Motor neuron (in vitro differentiated cells): ENCODE data around the gene ABHD17C. TPM values are rescaled to one million over a fixed set of nuclear protein-coding genes. Genes with fewer than 3 reads are reported as not detected.

ENCODE experiments used
- ATAC-seq, 8 experiments: fragments of 200-7000 bp; cut with Tn5 transposase; replicated peaks in 6 of 8; 2 replicates each; pipeline ENCODE4 v1.8.0; 2021; ENCODE audit warnings: mild to moderate bottlenecking in 8 of 8, moderate library complexity in 8 of 8
- H3K27ac ChIP-seq, 2 donors: fragments of 250-450 bp; sonication (Bioruptor Pico); 2 replicates each; pipeline ENCODE4 v1.9.0; 2021; ENCODE audit warnings: antibody characterized with exemption in 2 of 2, mild to moderate bottlenecking in 2 of 2, moderate library complexity in 1 of 2
- H3K4me1 ChIP-seq, 2 donors: fragments of 250-450 bp; sonication (Bioruptor Pico); replicated peaks in 1 of 2; 2 replicates each; pipeline ENCODE4 v1.6.1; 2021; ENCODE audit warnings: antibody characterized with exemption in 2 of 2, mild to moderate bottlenecking in 2 of 2, moderate library complexity in 1 of 2
- H3K4me3 ChIP-seq, 5 donors: fragments of 250-450 bp; sonication (Bioruptor Pico); 2 replicates each; pipeline ENCODE4 v1.9.0; 2021; ENCODE audit warnings: antibody characterized with exemption in 5 of 5, mild to moderate bottlenecking in 5 of 5, moderate library complexity in 4 of 5
- WGBS, 10 experiments: fragments of 450-650 bp; shearing (Covaris generic); methylation state at CpG; one replicate each; pipeline ENCODE4 v1.0.0; 2022; 5-methylcytosine and 5-hydroxymethylcytosine counted together
- in situ Hi-C, 9 experiments: fragments of 400-800 bp; cut with MboI; loops; one replicate each; pipeline ENCODE4 v1.15.0; 2021; ENCODE audit warnings: low sequenced_read_pairs in 9 of 9, low pct_unique_long_range_greater_than_20kb in 2 of 9; ENCODE audit not compliant: unreplicated experiment in 9 of 9
- total RNA-seq, 8 experiments: library from RNA; unstranded; fragments of 300-600 nt; gene quantifications; 2 replicates each; pipeline versions ENCODE4 v1.2.3 to v1.2.4, GENCODE V29; 2022

The ABHD17C gene
- total RNA-seq, 8 experiments from 2014 or later: 6.8 to 19.7 (median 9.0) TPM

DNA sequence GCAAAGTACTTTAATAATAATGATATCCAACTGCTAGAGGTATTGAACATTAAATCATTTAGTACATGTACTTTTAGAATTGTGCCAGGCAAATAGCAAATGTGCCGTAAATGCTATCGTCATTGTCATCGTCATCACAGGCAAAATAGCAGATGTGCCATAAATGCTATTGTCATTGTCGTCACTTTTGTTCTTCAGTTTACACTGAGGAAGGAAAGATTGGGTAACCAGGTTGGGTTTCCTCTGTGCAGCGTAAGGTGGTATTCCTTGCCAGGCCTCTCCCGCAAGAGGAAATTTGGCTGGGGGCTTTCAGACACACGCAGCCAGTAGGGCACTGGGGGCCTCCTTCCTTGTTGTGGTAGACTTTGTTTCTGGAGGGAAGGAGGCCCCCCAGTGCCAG is 26.4 kb downstream of the ABHD17C start:
- ATAC-seq: no peak
- WGBS, 10 experiments: 85 to 100% (median 96%) methylated on average over 1 to 6 of the region's 7 CpGs; no CpG with 5 or more reads in 1 of the 10 experiments
- peaks cover 0 to 4% of the 10 kb centered on the region in 2 donors for H3K4me1 ChIP-seq
- in situ Hi-C loops: no loop called here
- no peak overlapping the region for H3K4me3 ChIP-seq
- no peak overlapping the region for H3K27ac ChIP-seq

DNA sequence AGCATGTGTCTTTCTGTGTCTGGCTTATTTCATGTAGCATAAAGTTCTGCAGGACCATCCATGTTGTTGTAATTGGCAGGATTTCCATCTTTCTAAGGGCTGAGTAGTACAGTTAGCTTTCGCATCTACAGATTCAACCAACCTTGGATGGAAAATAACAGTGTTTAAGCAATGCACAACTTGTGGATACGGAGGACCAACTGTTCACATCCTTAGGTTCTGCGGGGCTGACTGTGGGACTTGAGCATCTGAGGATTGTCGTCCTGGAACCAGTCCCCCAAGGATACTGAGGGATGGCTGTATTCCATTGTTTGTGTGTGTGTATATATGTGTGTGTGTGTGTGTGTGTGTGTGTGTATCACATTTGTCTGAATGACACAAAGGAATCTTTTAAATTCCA is 27.7 kb downstream of the ABHD17C start:
- whole genome bisulfite sequencing, 10 experiments: 93 to 100% (median 100%) methylated on average over 1 to 3 of the region's 4 CpGs; no CpG with 5 or more reads in 3 of the 10 experiments
- no peak for ATAC-seq
- Histone ChIP-seq H3K4me1 (peaks cover 0 to 4% of the 10 kb centered on the region in 2 donors), H3K4me3 (no peak overlapping the region), H3K27ac (no peak overlapping the region)
- in situ Hi-C loops: no loop called here

DNA sequence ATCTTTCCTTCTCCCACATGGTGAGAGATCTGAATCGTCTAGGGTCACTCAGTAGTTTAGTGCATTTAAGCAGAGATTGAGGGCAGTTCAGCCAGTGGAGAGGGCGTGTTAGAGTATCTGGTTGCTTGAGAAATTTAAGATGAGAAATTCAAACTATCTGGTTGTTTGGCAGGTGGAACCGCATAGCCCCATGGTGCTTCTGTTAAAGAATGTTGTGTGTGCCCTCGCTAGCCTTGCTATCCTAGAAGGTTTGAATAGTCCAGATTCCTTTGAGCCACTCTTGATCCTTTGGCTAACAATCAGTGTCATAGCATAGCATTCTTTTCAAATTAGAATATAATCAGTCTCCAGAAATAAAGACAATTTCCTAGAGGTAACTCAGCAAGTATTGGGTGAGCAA is 32.1 kb downstream of the ABHD17C start:
- 76 to 100% (median 95%) methylated on average over 1 to 4 of the region's 4 CpGs; no CpG with 5 or more reads in 3 of the 10 experiments for WGBS, 10 experiments
- in situ Hi-C loops: no loop called here
- Histone ChIP-seq H3K4me3 (no peak overlapping the region), H3K27ac (no peak overlapping the region), H3K4me1 (peaks cover 4 to 8% of the 10 kb centered on the region in 2 donors)
- ATAC-seq: peak in 2 of 8 experiments; percentile 20 to 70

- WGBS, 10 experiments: 79 to 100% (median 100%) methylated on average over 1 to 3 of the region's 5 CpGs; no CpG with 5 or more reads in 3 of the 10 experiments
- in situ Hi-C loops: no loop called here
- H3K4me3 ChIP-seq: no peak overlapping the region
- ATAC-seq: no peak
- H3K27ac ChIP-seq: no peak overlapping the region
- peaks cover 4 to 8% of the 10 kb centered on the region in 2 donors for H3K4me1 ChIP-seq
Observed at GRCh38 chr15:80727596-80727995, 32.5 kb downstream of the ABHD17C start.

- ATAC-seq: peak in 1 of 8 experiments; percentile 48
- 40 to 95% (median 80%) methylated on average over 1 to 7 of the region's 7 CpGs; no CpG with 5 or more reads in 2 of the 10 experiments for WGBS, 10 experiments
- Histone ChIP-seq H3K27ac (no peak overlapping the region), H3K4me1 (peaks cover 0 to 8% of the 10 kb centered on the region in 2 donors), H3K4me3 (no peak overlapping the region)
- in situ Hi-C loops: no loop called here
Observed at GRCh38 chr15:80730387-80730786, 35.3 kb downstream of the ABHD17C start.

- WGBS, 10 experiments: 60 to 100% (median 86%) methylated on average over 1 to 6 of the region's 6 CpGs; no CpG with 5 or more reads in 4 of the 10 experiments
- no peak overlapping the region for H3K4me3 ChIP-seq
- ATAC-seq: no peak
- in situ Hi-C loops: no loop called here
- peaks cover 0 to 8% of the 10 kb centered on the region in 2 donors for H3K4me1 ChIP-seq
- no peak overlapping the region for H3K27ac ChIP-seq
Observed at GRCh38 chr15:80730926-80731325, 35.8 kb downstream of the ABHD17C start.

- WGBS, 10 experiments: 60 to 100% (median 96%) methylated on average over 1 to 5 of the region's 6 CpGs; no CpG with 5 or more reads in 3 of the 10 experiments
- H3K4me3 ChIP-seq: no peak overlapping the region
- peaks cover 0 to 14% of the 10 kb centered on the region in 2 donors for H3K4me1 ChIP-seq
- ATAC-seq: no peak
- H3K27ac ChIP-seq: no peak overlapping the region
- in situ Hi-C loops: no loop called here
Observed at GRCh38 chr15:80732167-80732566, 37.1 kb downstream of the ABHD17C start.

DNA sequence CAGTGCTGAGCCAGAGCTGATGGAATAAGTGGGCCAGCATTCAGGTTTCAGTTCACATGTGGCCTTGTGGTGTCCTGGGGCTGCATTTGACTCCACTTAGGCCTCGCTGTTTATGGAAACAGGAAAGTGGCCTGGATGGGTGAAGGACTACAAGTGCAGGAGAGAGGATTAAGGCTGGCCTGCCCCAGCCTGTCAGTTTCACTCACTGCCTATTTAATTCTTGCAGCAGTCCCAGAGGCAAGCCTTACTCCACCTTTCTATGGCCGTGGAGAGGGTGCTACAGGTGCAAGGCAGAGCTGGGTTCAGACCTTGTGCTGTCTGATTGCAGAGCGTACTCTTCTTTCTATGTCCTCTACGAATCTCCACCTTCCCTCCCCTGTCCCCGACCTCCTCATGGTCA is 37.7 kb downstream of the ABHD17C start:
- no peak for ATAC-seq
- Histone ChIP-seq H3K4me3 (no peak overlapping the region), H3K4me1 (peaks cover 0 to 14% of the 10 kb centered on the region in 2 donors), H3K27ac (no peak overlapping the region)
- in situ Hi-C loops: no loop called here
- WGBS, 10 experiments: 92 to 100% (median 100%) methylated on average over 2 to 4 of the region's 5 CpGs; no CpG with 5 or more reads in 5 of the 10 experiments

GRCh38 chr15:80733460-80733859 is 38.4 kb downstream of the ABHD17C start:
- peak in 3 of 8 experiments; percentile 66 to 84 (median 73) for ATAC-seq
- peaks cover 0 to 14% of the 10 kb centered on the region in 2 donors for H3K4me1 ChIP-seq
- in situ Hi-C loops: no loop called here
- no peak overlapping the region for H3K4me3 ChIP-seq
- WGBS, 10 experiments: 40 to 88% (median 67%) methylated on average over 1 of the region's 1 CpG; no CpG with 5 or more reads in 5 of the 10 experiments
- H3K27ac ChIP-seq: no peak overlapping the region

DNA sequence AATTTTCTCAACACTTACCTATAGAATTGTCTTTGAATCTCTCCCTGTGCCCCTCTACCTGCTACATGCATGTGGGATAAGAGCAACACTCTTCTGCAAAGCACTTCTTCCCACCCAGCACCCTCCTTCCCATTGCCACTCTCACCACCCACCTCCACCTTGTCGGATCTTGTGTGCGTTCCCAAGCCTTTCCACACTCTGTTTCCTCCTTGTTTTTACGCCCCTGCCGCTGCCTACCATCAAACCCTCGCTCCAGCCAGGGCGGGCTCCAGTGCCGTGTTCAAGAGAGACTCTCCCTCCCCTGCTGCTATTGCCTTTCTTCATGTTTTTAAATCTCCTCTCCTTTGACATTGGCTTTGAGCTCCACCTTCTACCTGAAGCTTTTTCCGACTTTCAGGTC is 40.2 kb downstream of the ABHD17C start:
- H3K4me3 ChIP-seq: no peak overlapping the region
- peaks cover 0 to 11% of the 10 kb centered on the region in 2 donors for H3K4me1 ChIP-seq
- no peak overlapping the region for H3K27ac ChIP-seq
- WGBS, 10 experiments: 77 to 100% (median 95%) methylated on average over 2 to 8 of the region's 8 CpGs; no CpG with 5 or more reads in 1 of the 10 experiments
- in situ Hi-C loops: no loop called here
- ATAC-seq: no peak

DNA sequence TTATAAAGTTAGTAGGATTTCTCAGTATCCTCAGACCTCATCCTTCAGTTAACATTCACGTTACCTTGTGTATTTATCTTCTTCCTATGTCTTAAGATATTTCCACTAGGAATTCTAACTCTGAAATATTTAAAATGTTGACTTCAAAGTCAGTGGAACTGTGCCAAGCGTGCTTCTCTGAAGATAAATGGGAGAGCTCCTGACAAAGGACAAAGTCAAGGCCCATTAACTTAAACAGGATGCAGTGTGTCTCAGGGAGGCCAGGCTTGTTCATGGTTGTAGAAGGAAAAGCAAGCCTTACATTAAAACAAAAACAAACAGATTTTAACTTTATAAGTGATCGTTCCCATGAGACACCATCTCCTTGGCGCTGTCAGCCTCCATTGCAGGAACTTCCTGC is 41.5 kb downstream of the ABHD17C start:
- peak in 2 of 8 experiments; percentile 35 to 89 for ATAC-seq
- Histone ChIP-seq H3K27ac (no peak overlapping the region), H3K4me3 (no peak overlapping the region), H3K4me1 (peaks cover 0 to 8% of the 10 kb centered on the region in 2 donors)
- WGBS, 10 experiments: 69 to 100% (median 85%) methylated on average over 1 to 4 of the region's 4 CpGs; no CpG with 5 or more reads in 1 of the 10 experiments
- in situ Hi-C loops: no loop called here

DNA sequence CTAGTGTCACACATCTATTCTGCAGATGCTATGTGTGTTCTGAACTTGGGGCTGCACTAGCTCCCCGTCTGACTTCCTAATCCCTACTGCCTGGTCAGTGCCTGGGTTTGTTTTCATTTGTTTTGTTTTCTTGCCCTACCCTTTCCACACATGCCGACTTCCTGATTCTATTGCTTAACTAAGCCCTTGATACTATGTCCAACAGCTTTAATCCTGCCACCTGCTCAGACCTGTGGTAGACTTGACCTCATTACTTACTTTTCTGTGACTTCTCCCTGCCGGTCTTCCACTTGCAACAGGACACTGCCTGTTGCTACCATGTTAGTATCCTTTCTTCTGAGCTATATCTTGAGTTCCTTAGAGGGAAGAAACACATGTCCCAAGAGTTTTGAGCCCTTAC is 44.8 kb downstream of the ABHD17C start:
- in situ Hi-C loops: no loop called here
- ATAC-seq: no peak

GRCh38 chr15:80742081-80742480 is 47.0 kb downstream of the ABHD17C start:
- Histone ChIP-seq H3K4me1 (peaks cover 7 to 13% of the 10 kb centered on the region in 2 donors), H3K4me3 (no peak overlapping the region), H3K27ac (no peak overlapping the region)
- in situ Hi-C loops: no loop called here
- WGBS, 10 experiments: 83 to 100% (median 100%) methylated on average over 1 to 4 of the region's 4 CpGs
- ATAC-seq: no peak

More for the DNA sequence above, 44.8 kb downstream of the ABHD17C start:
- Histone ChIP-seq H3K27ac (no peak overlapping the region), H3K4me3 (no peak overlapping the region), H3K4me1 (peaks cover 7 to 16% of the 10 kb centered on the region in 2 donors)
- 78 to 100% (median 91%) methylated on average over 1 to 3 of the region's 3 CpGs for WGBS, 10 experiments
